Stimulated activated CD8-positive, alpha-beta memory T cell treated with anti-CD3 and anti-CD28 coated beads, Interleukin-4, amount 100 ng/mL, for 24 hours (primary cell): ENCODE measurements around the gene PATJ.
"Not testable (repeated sequence)": the region's sequence is repeated elsewhere in the genome, so short reads cannot be mapped to it uniquely, and the experiment has no call there.

ENCODE experiments used
- DNase-seq: peaks from one replicate; pipeline ENCODE4 v3.0.0-alpha.2; 2020; ENCODE audit warnings: low read depth

The PATJ gene

GRCh38 chr1:61888808-61889207 lies 146.5 kb downstream of the PATJ start:
- DNase-seq: no peak

GRCh38 chr1:61890435-61890834 lies 148.2 kb downstream of the PATJ start:
- DNase-seq: not testable (repeated sequence)

- DNase-seq: no peak
Observed at GRCh38 chr1:61892977-61893376, 150.7 kb downstream of the PATJ start.

- not testable (repeated sequence) for DNase-seq
Observed at GRCh38 chr1:61894296-61894695, 152.0 kb downstream of the PATJ start.

GRCh38 chr1:61895175-61895574 lies 152.9 kb downstream of the PATJ start:
- DNase-seq: no peak

GRCh38 chr1:61898658-61899057 lies 156.4 kb downstream of the PATJ start:
- no peak for DNase-seq

GRCh38 chr1:61904354-61904753 lies 162.1 kb downstream of the PATJ start:
- no peak for DNase-seq

GRCh38 chr1:61907102-61907501 lies 164.8 kb downstream of the PATJ start:
- DNase-seq: no peak

GRCh38 chr1:61910035-61910434 lies 167.8 kb downstream of the PATJ start:
- no peak for DNase-seq

- DNase-seq: no peak
Observed at GRCh38 chr1:61914823-61915482, 172.7 kb downstream of the PATJ start.

- DNase-seq: no peak
Observed at GRCh38 chr1:61921435-61921834, 179.2 kb downstream of the PATJ start.

- no peak for DNase-seq
Observed at GRCh38 chr1:61922950-61923480, 180.7 kb downstream of the PATJ start.

GRCh38 chr1:61925591-61926298 lies 183.5 kb downstream of the PATJ start:
- DNase-seq: no peak

- no peak for DNase-seq
Observed at GRCh38 chr1:61926597-61926996, 184.3 kb downstream of the PATJ start.

- DNase-seq: no peak
Observed at GRCh38 chr1:61930116-61930645, 187.9 kb downstream of the PATJ start.

- no peak for DNase-seq
Observed at GRCh38 chr1:61931587-61932279, 189.5 kb downstream of the PATJ start.

- DNase-seq: no peak
Observed at GRCh38 chr1:61935516-61935915, 193.2 kb downstream of the PATJ start.

GRCh38 chr1:61936839-61937238 lies 194.6 kb downstream of the PATJ start:
- DNase-seq: no peak

- no peak for DNase-seq
Observed at GRCh38 chr1:61941794-61942193, 199.5 kb downstream of the PATJ start.

- DNase-seq: no peak
Observed at GRCh38 chr1:61942856-61943255, 200.6 kb downstream of the PATJ start.

- not testable (repeated sequence) for DNase-seq
Observed at GRCh38 chr1:61948685-61949084, 206.4 kb downstream of the PATJ start.

GRCh38 chr1:61950418-61950817 lies 208.1 kb downstream of the PATJ start:
- no peak for DNase-seq
